GM19193 (cell line): ENCODE results near the gene PTCD2.

Source experiments
- POLR2A ChIP-seq: IDR thresholded peaks from 4 replicates; pipeline ENCODE4 v1.6.1; 2011; ENCODE audit not compliant: insufficient read depth, insufficient read length; ENCODE audit errors: extremely low read depth

PTCD2 gene

DNA sequence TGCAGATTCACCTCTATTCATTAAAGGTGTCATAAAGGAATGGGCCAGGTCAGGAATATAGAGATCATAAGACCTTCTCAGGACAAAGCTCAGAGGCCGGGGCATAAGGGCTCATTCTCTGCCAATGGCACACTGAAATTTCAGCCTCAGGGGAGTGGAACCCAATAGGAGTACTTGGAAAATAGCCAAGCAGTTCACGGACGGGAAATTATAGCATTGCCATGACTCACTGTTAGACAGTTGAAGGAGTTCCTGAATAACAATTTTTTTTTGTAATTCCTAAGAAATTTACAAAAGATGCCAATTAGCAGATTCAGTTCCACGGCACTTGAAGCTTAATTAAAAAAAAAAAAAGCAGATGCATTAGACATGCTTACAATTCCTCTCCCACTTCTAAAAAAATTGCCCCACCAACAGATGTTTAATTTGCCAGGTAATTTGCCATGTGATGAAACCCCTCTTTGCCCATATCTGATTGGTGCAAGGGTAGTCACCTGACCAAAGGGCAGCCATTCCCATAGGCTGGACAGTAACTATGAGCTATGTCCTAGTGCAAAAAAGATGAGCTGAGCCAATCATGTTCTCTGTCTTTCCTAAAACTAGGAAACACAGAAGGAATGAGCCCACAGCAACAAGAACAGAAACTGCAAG, 58.6 kb downstream of the PTCD2 start:
- no peak for TF ChIP-seq POLR2A

DNA sequence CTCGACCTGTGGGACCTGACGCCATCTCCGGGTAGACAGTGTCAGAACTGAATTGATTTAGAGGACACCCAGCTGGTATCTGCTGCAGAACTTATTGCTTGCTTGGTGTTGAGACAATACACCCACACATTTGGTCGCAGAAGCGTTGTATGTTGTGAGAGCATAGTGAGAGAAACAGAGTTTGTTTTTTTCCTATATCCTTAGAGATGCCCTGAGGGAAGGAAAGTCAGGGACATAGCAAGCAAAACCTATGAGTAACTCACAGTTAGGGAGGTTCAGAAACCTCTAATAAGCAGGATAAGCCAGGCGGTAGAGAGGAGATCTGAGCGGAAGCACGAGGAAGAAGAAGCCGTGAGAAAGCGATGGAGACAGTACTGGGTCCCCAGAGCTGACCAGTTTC, 59.8 kb downstream of the PTCD2 start:
- no peak for TF ChIP-seq POLR2A

DNA sequence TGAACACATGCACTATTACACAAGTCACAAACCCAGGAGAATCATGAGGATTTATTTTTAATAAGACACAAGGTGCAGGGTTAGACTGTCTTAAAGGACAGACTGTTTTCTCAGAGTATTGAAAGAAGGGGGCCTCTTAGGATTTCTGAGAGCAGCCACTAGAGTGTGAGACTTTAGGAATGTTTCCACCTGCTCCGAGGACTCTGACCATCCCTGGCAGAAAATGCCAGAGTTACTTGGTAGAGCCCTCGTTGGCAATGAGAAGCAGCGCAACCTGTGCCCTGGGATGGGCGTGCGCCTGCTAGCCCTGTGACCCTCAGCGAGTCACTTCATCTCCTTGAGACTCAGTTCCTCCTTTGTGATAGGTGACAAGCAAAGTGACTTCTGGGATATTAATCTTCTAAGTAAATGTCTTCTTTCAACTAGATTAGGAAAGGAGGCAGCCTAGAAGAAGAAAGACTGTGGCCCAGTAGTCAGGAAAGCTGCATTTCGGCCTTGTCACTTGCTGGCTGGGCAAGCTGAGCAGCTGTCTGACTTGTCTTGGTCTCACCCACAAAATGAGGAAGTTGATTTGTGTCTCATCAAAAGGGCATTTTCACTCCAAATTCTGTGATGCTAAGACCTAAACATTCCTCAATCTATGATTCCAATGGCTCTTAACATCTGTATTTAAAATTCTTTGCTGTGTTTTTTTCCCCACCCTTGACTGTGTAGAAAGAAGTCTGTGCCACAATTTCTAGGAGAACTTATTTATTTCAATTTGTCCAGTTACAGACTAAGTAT, 60.5 kb downstream of the PTCD2 start:
- no peak for TF ChIP-seq POLR2A

DNA sequence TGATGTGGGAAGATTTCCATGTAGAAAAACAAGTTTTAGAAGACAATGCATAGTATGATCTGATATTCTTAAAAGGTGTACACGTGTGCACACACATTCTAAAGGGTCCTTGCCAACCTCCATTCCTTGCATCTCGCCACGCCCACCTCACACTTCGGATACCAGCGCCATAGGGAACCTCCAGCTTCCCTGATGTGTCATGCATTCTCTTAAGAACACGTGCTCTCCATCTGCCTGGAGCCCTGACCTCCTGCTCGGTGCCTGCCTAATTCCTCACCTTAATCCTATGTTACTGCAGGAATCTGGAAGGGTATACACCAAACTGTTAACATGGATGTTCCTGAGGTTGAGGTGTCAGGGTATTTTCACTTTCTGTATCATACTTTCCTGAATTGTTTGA, 63.1 kb downstream of the PTCD2 start:
- no peak for TF ChIP-seq POLR2A

DNA sequence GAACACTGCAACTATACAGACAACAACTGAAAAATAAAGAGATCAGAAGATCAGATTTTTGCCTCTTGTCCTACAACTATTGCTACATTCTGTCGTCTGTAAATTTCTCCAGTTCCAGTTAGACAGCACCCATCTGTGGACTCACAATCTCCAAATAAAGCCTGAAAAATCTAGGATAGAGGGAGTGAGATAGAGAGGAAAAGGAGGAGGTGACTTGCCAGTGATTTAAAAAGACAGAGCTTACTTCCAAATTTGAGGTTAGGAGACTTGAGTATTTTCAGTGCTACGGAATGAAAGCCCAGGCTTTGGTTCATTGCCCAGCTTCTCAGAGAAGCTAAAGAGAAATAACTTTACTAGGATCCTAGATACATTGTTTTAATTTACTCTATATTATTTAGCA, 63.6 kb downstream of the PTCD2 start:
- no peak for TF ChIP-seq POLR2A

DNA sequence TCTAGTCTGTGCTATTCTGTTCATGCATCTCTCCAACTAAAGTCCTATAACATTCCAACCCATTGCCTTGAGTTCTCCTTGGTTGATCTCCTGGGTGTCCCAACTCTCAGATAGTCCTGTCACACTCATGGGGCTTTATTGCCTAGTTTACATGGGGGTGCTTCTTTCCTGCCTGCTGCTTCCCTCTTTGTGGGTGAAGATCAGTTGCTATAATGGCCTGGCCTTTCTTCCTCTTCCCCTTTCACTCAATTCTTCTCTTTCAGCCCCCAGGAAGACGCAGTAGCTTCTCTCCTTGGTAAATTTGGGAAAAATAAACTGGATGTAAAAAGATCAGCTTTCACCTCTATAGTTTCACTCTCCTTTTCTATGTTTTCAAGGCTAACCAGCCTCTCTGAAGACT, 66.5 kb downstream of the PTCD2 start:
- no peak for TF ChIP-seq POLR2A

DNA sequence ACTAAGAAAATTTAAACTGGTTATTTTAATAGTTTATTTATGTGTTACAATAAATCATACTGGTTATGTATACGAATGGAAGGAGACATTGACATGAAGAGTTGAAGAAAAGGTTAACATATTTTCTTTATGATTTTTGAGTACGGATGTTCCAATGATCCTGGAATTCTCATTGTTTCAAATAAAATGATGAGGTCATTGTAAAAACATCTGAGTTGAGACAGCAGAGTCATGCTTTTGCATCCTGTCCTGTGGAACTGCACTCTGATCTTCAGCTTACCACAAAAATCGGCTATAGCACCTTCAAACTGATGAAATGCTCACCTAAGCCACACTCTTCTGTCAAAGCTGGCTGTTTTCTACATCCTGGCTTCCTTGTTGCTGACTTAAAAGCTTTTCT, 67.8 kb downstream of the PTCD2 start:
- no peak for TF ChIP-seq POLR2A

DNA sequence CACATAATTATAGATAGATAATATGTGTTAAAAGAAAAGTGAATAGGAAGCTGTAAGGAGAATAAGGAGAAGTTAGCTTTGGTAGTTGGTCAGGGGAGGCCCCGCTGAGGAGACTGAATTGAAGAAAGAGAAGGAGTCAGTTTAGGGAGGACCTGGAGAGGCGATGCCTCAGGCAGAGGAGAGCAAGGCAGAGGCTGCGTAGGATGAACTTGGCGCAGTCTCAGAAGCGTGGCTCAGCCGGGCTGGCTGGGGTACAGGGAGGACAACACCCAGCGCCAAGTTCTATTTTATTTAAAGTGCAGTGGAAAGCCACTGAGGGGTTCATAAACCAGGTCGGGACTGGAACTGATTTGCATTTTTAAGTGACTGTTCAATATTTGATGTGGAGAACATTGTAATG, 68.5 kb downstream of the PTCD2 start:
- TF ChIP-seq POLR2A: no peak

DNA sequence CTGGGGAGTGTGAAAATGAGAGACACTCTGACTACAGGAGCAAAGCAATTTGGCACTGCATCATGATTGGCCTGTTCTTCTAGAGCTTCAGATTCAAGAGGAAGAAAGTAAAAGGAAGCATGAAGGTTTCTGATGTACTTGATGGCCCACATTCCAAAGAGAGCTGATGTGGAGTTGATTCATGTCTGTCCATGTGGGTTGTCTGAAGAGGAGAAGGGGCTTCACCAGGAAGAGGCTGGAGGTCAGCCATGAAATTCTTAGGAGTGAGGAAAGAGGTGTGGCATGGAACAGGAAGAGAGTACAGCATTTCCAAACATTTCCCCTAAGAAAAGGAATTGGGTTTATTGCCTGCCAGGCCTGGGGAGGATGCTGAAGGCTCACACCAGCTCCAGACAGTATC, 70.7 kb downstream of the PTCD2 start:
- TF ChIP-seq POLR2A: no peak

DNA sequence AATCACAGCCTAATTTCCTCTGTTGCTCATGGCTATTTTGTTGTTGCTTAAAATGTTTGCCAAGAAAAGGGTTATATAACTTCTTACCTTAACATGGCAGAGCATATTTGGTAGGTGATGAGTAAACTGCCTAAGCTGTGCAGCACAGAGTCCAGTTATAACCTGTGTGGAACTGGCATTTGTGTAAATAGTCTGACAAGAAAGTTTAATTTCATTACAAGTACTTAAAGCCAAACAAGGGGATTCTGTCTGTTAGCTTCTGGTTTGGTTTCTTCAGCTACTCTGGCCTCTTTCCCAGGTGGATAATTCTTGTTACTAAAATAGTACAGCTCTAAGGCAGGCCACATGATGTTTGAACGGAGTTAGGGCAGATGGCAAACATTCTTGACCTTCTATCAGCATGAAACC, 72.2 kb downstream of the PTCD2 start:
- no peak for TF ChIP-seq POLR2A

DNA sequence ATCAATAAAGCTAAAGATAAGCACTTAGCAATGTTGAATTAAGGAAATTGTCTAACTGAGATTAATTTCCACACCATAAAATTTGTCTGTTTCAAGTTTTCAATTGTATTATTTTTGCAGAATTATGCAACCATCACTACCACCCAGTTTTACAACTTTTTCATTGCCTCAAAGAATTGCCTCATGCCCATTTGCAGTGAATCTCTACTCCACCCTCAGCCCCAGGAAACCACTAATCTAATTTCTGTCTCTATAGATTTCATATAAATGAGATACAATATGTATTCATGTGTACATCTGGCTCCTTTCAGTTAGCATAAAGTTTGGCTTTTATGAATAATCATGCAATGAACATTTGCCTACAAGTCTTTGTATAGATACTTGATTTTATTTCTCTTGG, 72.9 kb downstream of the PTCD2 start:
- no peak for TF ChIP-seq POLR2A

DNA sequence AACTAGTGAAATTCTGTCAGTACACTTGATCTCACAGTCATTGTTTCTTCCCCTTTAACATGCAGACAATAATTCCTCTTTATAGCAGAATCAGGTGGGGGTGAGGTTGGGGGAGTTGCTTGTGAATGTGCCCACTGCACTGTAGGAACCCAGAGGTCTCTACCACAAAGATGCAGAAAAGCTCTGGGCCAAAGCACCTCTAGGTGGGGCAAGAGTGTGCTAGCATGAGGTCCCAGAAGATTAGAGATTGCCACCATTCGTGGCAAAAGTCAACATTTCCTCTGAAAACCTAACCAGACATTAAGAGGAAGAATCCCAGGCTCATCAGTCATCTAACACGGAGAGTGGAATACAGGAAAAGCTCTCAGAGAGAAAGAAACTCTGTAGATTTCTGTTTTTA, 74.5 kb downstream of the PTCD2 start:
- no peak for TF ChIP-seq POLR2A

DNA sequence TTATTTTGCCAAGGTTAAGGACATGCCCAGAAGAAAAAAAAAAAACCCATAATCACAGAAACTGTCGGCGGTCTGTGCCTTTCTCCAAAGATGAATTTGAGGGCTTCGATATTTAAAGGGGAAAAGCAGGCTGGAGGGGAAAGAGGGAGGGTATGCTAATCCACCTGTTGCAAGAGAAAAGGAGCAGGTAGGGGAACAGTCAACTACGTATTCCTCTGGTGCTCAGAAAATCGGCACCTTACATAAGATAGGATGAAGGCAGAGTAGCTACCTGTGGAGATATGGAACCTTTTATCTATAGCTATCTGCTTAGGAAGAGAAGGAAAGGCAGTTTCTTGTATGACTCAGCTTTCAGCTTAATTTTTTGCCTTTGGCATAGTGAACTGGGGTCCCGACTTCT, 77.7 kb downstream of the PTCD2 start:
- TF ChIP-seq POLR2A: no peak

DNA sequence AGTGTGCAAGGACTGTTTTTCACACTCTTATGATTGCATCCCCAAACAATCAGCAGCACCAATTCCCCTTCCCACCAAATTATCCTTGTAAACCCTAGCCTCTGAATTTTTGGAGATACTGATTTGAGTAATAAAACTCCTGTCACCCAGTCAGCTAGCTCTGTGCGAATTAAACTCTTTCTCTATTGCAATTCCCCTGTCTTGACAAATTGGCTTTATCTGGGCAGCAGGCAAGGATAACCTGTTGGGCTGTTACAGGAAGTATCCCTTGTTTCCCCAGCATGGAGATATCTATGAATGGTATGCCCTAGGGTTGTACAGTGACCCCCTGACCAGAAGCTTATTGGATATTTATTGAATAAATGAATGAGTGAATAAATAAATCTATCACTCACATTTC, 80.8 kb downstream of the PTCD2 start:
- TF ChIP-seq POLR2A: no peak

DNA sequence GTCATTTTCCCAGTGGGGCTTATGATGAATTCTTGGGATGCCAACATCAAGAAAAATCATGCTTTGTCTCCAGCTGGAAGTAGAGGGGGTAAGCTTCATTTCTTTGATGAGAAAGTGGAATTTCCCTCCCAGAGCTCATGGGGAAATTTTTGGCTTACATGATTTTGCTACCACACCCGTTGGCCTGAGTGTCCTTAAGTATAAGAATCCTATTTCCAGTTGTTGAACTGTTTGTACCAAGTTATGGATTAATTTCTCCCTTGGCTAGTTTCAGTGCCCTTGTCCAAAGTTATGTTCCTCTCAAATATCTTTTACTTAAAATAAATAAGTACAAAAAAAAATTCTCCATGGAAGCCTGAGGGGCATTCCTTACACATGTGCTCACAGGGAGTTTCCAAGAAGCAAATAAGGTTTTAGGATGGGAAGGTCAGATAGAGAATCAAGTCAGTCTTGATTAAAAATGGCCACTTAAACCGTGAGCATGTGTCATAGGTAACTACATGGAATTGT, 82.3 kb downstream of the PTCD2 start:
- no peak for TF ChIP-seq POLR2A

DNA sequence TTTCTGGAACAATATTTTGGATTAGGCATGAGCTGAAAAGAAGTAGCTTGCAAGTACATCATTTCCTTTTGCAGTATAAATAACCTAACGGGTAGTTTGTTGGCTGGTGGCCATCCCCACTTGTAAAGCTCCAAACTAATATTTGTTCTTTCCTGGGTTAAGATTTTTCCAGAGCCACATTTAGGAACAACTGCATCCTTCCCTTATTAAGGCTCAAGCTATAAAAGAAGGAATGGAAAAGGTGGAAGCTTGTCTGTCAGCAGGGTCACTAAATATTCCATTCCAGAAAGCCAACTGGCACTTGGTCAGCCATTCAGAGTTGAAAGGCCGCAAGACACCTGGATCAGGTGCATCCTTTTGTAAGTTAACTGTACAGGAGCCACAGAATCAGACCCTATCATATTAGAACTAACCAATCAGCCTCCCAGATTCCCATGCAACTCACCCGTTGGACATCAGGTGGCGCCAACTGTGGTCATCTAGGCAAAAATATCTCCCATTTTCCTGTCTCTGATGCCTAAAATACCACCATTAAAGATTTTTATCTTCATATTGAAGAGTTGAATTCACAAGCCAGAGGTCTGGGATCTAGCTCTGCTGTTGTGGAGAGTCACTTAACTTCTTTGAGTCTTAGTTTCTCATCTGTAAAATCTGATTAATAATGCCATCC, 82.9 kb downstream of the PTCD2 start:
- TF ChIP-seq POLR2A: no peak
